Pons (tissue), 1 donor: Measurements from ENCODE around the gene LTB.

ENCODE experiments used
- DNase-seq: peaks from one replicate; pipeline ENCODE4 v3.0.0-alpha.2; 2016; ENCODE audit warnings: low spot score

Gene LTB

DNA sequence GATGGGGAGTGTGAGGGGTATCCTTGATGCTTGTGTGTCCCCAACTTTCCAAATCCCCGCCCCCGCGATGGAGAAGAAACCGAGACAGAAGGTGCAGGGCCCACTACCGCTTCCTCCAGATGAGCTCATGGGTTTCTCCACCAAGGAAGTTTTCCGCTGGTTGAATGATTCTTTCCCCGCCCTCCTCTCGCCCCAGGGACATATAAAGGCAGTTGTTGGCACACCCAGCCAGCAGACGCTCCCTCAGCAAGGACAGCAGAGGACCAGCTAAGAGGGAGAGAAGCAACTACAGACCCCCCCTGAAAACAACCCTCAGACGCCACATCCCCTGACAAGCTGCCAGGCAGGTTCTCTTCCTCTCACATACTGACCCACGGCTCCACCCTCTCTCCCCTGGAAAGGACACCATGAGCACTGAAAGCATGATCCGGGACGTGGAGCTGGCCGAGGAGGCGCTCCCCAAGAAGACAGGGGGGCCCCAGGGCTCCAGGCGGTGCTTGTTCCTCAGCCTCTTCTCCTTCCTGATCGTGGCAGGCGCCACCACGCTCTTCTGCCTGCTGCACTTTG, 6.8 kb downstream of the LTB start, which contains the start of gene TNF:
TSS of gene TNF (plus strand) at position 231 of the 567 bp plus-strand sequence. CDS start at position 408, 177 bp downstream.
- peak; percentile 58 for DNase-seq

DNA sequence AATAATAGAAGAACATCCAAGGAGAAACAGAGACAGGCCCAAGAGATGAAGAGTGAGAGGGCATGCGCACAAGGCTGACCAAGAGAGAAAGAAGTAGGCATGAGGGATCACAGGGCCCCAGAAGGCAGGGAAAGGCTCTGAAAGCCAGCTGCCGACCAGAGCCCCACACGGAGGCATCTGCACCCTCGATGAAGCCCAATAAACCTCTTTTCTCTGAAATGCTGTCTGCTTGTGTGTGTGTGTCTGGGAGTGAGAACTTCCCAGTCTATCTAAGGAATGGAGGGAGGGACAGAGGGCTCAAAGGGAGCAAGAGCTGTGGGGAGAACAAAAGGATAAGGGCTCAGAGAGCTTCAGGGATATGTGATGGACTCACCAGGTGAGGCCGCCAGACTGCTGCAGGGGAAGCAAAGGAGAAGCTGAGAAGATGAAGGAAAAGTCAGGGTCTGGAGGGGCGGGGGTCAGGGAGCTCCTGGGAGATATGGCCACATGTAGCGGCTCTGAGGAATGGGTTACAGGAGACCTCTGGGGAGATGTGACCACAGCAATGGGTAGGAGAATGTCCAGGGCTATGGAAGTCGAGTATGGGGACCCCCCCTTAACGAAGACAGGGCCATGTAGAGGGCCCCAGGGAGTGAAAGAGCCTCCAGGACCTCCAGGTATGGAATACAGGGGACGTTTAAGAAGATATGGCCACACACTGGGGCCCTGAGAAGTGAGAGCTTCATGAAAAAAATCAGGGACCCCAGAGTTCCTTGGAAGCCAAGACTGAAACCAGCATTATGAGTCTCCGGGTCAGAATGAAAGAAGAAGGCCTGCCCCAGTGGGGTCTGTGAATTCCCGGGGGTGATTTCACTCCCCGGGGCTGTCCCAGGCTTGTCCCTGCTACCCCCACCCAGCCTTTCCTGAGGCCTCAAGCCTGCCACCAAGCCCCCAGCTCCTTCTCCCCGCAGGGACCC, 7.8 kb downstream of the LTB start:
- no peak for DNase-seq

DNA sequence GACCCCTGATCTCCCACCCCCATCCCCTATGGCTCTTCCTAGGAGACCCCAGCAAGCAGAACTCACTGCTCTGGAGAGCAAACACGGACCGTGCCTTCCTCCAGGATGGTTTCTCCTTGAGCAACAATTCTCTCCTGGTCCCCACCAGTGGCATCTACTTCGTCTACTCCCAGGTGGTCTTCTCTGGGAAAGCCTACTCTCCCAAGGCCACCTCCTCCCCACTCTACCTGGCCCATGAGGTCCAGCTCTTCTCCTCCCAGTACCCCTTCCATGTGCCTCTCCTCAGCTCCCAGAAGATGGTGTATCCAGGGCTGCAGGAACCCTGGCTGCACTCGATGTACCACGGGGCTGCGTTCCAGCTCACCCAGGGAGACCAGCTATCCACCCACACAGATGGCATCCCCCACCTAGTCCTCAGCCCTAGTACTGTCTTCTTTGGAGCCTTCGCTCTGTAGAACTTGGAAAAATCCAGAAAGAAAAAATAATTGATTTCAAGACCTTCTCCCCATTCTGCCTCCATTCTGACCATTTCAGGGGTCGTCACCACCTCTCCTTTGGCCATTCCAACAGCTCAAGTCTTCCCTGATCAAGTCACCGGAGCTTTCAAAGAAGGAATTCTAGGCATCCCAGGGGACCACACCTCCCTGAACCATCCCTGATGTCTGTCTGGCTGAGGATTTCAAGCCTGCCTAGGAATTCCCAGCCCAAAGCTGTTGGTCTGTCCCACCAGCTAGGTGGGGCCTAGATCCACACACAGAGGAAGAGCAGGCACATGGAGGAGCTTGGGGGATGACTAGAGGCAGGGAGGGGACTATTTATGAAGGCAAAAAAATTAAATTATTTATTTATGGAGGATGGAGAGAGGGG, 8.8 kb downstream of the LTB start:
- DNase-seq = no peak

DNA sequence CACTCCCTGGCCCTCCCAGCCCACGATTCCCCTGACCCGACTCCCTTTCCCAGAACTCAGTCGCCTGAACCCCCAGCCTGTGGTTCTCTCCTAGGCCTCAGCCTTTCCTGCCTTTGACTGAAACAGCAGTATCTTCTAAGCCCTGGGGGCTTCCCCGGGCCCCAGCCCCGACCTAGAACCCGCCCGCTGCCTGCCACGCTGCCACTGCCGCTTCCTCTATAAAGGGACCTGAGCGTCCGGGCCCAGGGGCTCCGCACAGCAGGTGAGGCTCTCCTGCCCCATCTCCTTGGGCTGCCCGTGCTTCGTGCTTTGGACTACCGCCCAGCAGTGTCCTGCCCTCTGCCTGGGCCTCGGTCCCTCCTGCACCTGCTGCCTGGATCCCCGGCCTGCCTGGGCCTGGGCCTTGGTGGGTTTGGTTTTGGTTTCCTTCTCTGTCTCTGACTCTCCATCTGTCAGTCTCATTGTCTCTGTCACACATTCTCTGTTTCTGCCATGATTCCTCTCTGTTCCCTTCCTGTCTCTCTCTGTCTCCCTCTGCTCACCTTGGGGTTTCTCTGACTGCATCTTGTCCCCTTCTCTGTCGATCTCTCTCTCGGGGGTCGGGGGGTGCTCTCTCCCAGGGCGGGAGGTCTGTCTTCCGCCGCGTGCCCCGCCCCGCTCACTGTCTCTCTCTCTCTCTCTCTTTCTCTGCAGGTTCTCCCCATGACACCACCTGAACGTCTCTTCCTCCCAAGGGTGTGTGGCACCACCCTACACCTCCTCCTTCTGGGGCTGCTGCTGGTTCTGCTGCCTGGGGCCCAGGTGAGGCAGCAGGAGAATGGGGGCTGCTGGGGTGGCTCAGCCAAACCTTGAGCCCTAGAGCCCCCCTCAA, 9.9 kb downstream of the LTB start, which contains the start of gene LTA:
TSS of gene LTA (plus strand) at position 249 of the 871 bp plus-strand sequence. CDS start at position 703, 454 bp downstream.
- DNase-seq = no peak

DNA sequence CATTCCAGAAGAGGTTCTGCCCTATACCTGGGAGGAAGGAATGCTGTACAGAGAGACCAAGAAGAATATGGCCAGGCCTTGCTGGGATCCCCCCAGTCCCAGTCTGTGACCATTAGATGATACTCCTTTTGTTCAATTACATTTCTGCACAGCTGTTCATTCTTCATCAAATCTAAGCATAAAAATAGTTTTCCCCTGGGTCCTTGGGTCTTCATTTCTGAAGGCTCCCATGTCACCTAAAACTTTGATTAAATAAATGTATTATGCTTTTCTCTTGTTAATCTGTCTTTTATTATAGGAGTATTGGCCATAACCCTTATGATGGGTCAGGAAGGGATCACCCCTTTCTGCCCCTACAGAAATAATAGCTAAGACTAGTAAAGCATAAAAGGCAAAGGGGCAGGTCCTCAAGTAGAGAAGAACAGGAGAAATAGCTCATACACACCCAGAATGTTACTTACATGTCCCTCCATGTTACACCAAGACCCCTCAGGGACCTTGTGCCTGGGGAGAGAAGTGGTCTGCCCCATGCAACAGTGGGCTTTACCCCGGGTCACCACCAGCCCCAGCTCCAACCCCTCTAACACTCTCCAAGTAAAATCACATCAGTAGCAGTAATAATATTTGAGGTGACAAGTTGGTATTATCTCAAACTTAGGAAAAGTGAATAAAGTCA, 12.2 kb downstream of the LTB start:
- no peak for DNase-seq

DNA sequence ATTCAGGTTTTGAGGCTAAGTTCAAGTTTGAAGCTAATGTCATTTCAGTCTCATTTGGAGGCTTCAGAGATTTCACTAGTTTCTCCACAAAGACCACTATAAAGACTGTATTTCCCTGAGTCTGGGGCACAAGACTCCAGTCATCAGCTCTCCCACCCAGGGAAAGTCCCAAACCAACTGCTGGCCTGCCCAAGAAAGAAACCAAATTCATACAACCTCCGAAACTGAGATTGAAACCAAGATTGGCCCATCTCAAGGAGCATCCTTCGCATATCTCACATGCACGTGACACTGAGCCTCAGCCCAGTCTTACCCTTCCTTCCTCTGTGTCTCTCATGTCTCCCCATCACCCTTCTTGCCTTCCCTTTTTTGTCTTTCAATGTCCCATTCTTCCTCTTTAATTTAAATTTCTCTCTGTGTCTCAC, 13.7 kb downstream of the LTB start:
- peak; percentile 38 for DNase-seq

DNA sequence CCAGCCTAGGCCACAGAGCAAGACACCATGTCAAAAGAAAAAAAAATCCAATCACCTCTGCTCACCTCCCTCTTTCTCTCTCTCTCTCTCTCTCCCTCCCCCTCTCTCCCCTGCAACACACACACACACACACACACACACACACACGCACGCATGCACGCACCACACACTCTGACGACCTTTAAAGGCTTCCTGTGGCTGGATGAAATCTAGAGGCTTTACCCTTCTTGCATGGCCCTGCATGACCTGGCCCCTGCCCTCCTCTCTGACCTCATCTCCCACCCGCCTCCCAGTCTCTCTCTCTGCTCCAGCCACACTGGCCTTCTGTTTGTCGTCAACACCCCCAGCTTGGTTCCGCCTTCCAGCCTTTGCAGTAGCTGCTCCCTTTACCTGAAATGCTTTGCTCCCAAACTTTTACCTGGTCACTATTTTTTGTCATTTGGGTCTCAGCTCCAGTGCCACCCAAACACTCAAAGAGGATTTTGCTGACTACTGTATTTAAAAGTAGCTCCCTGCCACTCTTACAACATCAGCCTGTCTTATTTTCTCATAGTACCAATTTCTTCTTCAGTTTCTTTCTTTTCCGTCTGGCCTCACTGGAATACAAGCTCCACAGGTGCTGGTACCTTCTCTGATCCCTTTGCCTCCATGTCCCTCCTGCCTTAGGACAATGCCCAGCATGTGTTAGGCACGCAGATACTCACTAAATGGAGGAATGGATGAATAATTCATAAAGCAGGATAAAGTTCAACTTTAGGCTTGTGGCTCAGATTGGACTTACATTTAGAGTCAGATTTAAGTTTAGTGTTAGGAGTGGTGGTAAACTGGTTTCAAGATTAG, 14.5 kb downstream of the LTB start:
- DNase-seq = no peak

DNA sequence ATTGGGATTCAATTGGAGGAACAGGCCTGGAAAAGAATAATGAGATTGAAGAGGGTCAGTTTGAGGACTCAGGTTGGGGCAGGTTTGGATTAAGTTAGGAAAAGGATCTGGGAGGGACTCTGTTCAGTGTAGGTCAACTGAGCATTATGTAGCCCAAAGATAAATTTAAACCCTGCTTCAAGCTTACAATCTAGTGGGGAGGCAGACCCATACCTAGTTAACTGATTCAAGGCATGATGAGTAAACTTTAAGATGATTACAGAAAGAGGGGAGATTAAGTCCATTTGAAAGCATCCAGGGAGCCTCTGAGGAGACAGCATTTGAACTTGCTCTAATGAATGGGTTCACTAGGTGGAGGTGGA, 21.5 kb downstream of the LTB start:
- DNase-seq = no peak

DNA sequence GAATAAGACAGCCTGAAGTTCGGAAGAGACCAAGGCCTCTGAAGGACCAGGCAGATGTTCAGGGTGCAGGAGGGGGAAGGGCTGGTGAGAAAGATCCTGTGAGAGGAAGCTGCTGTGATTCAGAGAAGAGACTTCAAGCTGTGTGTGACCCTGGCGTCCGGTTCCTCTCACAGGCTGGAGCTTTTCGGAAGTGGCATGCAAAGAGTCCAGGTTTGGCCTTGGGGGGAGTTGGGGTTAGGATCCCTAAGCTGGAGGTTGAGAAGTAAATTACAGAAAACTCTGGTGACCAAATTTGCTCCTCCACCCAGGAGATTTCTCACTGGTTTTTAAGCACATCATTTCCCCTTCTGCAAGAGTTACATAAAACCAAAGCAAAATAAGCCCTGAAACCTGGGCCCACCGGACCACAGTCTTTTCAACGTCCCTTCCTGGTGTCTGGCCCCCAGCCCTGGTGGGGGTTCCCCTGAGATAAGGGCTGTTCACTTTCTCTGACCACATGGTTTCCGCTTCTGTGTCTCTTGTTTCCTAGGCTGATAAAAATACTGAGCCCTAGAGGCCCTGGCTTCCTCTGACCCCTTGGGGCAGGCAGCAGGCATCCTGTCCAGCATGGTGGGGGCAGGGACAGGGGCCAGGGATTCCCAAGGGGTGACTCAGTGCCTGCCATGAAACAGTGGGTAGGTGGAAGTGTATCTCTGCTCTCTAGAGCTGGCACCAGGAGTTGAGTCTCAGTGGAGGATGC, 22.1 kb downstream of the LTB start:
- DNase-seq = peak; percentile 79

DNA sequence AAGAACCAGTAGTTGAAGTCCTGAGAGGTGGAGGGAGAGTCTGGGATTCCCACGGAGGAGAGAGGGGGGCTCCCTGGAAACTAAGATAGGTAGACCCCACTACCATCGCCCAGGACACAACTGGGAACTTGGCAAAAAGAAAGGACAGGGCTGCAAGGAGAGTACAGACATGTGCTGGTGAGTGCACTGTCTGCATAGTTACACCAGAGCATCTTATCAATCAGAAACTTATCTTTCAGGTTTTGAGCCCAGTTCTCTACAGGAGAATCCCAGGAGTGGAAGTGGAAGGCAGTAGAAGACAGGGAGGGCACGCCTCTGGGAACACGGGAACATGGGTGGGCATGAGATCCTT, 22.6 kb downstream of the LTB start:
- no peak for DNase-seq

DNA sequence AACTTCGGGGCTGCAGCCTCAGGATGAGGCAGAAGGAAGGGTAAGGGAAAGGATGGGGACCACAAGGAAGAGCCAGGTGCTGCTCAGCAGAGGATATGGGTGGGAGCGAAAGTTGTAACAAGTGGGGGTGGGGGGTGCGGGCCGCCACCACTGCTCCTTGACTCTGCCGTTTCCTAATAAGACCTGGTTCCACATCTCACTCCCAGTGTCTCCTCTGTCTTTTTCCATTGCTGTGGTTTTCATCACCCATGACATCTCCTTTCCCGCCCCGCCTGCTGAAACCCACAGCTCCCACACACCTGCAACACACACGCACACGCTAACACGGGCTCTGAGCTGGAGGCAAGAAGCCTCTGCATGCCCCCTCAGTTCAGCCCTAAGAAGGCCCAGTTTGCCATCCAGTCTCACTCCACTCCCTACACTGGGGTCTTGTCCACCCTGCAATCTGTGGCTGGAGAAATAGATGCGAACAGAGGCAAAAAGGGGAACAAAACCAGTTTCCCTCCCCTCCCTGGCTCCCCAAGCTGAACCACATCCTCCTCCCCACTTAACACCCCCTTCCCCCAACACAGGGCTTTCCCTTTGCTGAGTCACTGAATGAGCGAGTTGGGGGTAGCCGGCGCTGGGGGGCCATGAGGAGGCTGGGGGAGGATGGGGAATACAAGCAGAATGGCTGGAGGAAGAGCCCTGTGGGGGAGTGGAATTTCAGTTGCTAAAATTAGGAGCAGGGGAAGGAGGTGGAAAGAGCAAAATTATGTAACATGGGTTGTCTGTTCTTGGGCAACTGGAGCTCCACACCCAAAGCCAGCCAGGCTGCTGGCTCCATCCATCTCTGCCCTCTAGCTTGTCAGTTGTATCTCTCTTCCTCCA, 23.4 kb downstream of the LTB start:
- peak; percentile 72 for DNase-seq

DNA sequence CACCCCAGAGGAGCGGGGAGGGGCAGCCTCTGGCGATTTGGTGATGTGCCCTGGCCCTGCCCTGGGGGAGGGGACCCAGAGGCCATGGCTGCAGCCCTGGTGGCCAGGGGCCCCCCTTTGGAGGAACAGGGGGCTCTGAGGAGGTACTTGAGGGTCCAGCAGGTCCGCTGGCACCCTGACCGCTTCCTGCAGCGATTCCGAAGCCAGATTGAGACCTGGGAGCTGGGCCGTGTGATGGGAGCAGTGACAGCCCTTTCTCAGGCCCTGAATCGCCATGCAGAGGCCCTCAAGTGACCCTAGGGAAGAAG, 24.0 kb downstream of the LTB start:
- DNase-seq = no peak

DNA sequence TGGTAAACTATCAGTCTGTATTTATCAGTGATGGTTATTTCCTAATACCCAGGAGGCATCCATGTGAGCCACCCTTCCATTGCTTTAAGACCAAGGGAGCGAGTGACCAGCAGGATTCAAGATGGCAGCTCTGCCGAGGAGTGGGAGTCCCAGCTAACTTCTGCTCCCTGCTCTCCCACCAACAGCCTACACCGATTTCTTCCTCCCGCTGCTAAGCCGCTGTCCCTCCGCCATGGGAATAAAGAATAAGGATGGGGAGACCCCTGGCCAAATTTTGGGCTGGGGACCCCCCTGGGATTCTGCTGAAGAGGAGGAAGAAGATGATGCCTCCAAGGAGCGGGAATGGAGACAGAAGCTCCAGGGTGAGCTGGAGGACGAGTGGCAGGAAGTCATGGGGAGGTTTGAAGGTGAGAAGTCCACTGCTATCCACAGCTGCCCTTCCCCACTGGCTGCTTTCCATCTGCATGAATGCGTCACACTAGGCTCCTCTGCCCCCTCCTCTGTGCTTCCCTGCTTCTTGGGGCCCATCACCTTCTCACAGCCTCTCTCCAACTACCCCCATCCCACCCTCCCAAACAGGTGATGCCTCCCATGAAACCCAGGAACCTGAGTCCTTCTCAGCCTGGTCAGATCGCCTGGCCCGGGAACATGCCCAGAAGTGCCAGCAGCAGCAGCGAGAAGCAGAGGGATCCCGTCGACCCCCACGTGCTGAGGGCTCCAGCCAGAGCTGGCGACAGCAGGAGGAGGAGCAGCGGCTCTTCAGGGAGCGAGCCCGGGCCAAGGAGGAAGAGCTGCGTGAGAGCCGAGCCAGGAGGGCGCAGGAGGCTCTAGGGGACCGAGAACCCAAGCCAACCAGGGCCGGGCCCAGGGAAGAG, 24.5 kb downstream of the LTB start:
- no peak for DNase-seq

DNA sequence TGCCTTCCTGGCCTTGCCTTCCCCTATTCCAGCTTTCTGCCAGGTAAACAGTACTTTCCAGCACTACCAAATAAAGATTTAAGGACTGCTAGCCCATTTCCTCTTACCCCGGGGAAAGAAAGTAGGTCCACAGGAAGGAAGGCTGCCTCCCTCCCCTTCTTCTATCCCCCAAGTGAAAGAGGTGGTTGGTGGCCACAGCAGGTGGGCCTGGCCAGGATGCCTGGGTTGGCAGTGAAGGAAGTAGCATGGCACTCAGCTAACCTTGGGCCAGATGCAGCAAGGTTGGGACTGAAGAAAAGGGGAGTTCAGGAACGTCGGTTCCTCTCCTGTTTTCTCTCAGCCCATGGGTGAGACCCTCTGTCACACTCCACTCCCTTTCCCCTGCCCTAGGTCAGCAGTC, 25.9 kb downstream of the LTB start:
- DNase-seq = no peak

DNA sequence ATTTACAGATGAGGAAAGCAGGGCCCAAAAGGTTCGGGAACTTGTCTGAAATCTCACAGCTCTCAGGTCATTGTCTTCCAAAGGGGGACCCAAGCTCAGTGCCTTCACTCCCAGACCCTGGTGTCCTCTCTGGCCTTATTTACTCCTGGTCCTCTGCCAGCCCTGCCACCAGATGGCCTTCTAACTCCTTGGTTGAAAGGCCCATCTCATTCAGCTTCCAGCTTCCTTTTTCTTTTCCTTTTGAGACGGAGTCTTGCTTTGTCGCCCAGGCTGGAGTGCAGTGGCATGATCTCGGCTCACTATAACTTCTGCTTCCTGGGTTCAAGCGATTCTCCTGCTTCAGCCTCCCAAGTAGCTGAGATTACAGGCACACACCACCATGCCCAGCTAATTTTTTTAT, 30.9 kb downstream of the LTB start:
- DNase-seq = peak; percentile 77

DNA sequence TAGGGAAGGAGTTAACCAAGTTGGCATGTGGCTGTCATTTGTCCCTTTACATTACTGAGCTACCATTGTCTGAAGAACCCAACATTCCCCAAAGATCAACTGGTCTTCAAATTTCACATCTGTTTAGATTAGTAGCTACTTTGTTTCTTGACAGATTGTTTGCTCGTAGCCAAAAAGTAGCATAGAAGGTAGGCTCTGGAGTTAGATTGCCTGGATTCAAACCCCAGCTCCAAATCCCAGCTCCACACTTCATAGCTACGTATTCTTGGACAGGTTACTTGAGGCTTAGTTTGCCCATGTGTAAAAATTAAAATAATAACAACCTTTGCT, 33.7 kb downstream of the LTB start:
- no peak for DNase-seq

DNA sequence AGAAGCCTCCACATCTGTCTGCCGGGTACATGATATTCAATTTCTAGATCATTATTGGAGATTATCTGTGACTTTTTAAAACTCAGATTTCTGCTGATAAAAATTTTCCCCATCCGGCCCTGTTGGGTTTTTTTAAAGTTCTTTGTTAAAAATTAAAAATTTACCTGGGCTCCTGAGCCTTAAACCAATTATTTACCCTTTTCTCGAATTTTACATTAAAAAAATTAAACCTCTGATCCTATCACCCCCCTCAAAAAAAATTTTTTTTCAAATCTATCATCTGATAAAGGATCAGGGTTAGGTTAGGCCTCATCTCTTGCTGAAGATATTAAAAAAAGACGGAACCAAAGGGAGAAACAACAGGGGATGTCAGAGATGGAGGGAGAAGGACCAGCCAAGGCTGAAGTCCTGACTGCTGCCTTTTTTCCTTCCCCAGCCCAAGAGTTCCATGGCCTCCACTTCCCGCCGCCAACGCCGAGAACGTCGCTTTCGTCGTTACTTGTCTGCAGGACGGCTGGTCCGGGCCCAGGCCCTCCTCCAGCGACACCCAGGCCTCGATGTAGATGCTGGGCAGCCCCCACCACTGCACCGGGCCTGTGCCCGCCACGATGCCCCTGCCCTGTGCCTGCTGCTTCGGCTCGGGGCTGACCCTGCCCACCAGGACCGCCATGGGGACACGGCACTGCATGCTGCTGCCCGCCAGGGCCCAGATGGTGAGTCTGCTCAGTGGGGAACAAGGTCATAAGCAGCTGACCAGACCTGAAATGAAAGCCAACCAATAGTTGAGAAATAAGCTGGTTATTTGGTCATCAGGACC, 34.3 kb downstream of the LTB start:
- DNase-seq = no peak
